ENCODE measurements around the gene PPP1R15B.

Gene PPP1R15B

GRCh38 chr1:204385727-204386126 lies 25.9 kb downstream of the PPP1R15B start:
- Histone ChIP-seq H3K9me3 (ENCODE audit: insufficient read depth, low read length) (no peaks in the 10 kb centered on the region), H3K9ac (ENCODE audit: low read length) (no peak overlapping the region), H3K4me2 (ENCODE audit: low read depth, low read length, poor library complexity, severe bottlenecking) (no peak overlapping the region), H3K9me2 (replicated peaks; ENCODE audit: insufficient read depth, low read length) (no peaks in the 10 kb centered on the region), H4K20me1 (ENCODE audit: low read depth, low read length) (no peaks in the 10 kb centered on the region), H3K27me3 (ENCODE audit: low read length) (no peaks in the 10 kb centered on the region), H3K36me3 (ENCODE audit: low read length) (no peaks in the 10 kb centered on the region), H3K79me2 (ENCODE audit: insufficient read depth, low read length) (no peaks in the 10 kb centered on the region), H3K27ac (ENCODE audit: low read depth, low read length) (no peak overlapping the region), H3K4me3 (ENCODE audit: insufficient read depth, low read length, poor library complexity, severe bottlenecking) (no peak overlapping the region), H3F3A (ENCODE audit: insufficient read depth) (no peaks in the 10 kb centered on the region), H2AFZ (ENCODE audit: low read depth, low read length, severe bottlenecking) (no peak overlapping the region)
- TF ChIP-seq CTCF (IDR thresholded peaks at IDR 0.05; ENCODE audit: insufficient read depth, low read length, poor library complexity, severe bottlenecking): no peak
- no peak for TF ChIP-seq EZH2phosphoT487 (conservative IDR thresholded peaks at IDR 0.05; ENCODE audit: low read length)

- Histone ChIP-seq H3K4me2 (ENCODE audit: low read depth, low read length, poor library complexity, severe bottlenecking) (no peak overlapping the region), H3K9me2 (replicated peaks; ENCODE audit: insufficient read depth, low read length) (no peaks in the 10 kb centered on the region), H3K36me3 (ENCODE audit: low read length) (no peaks in the 10 kb centered on the region), H3F3A (ENCODE audit: insufficient read depth) (no peaks in the 10 kb centered on the region), H3K27me3 (ENCODE audit: low read length) (no peaks in the 10 kb centered on the region), H3K27ac (ENCODE audit: low read depth, low read length) (no peak overlapping the region), H3K79me2 (ENCODE audit: insufficient read depth, low read length) (no peaks in the 10 kb centered on the region), H3K9me3 (ENCODE audit: insufficient read depth, low read length) (no peaks in the 10 kb centered on the region), H3K9ac (ENCODE audit: low read length) (no peak overlapping the region), H3K4me3 (ENCODE audit: insufficient read depth, low read length, poor library complexity, severe bottlenecking) (no peak overlapping the region), H2AFZ (ENCODE audit: low read depth, low read length, severe bottlenecking) (no peak overlapping the region), H4K20me1 (ENCODE audit: low read depth, low read length) (no peaks in the 10 kb centered on the region)
- no peak for TF ChIP-seq CTCF (IDR thresholded peaks at IDR 0.05; ENCODE audit: insufficient read depth, low read length, poor library complexity, severe bottlenecking)
- TF ChIP-seq EZH2phosphoT487 (conservative IDR thresholded peaks at IDR 0.05; ENCODE audit: low read length): no peak
These were observed 26.8 kb downstream of the PPP1R15B start for GRCh38 chr1:204384636-204385352.

GRCh38 chr1:204383163-204383904 lies 28.3 kb downstream of the PPP1R15B start:
- no peak for TF ChIP-seq CTCF (IDR thresholded peaks at IDR 0.05; ENCODE audit: insufficient read depth, low read length, poor library complexity, severe bottlenecking)
- TF ChIP-seq EZH2phosphoT487 (conservative IDR thresholded peaks at IDR 0.05; ENCODE audit: low read length): no peak
- H4K20me1 ChIP-seq (ENCODE audit: low read depth, low read length): no peaks in the 10 kb centered on the region
- H3K36me3 ChIP-seq (ENCODE audit: low read length): no peaks in the 10 kb centered on the region
- no peak overlapping the region for H3K9ac ChIP-seq (ENCODE audit: low read length)
- H3K27ac ChIP-seq (ENCODE audit: low read depth, low read length): no peak overlapping the region
- H3F3A ChIP-seq (ENCODE audit: insufficient read depth): no peaks in the 10 kb centered on the region
- H3K9me2 ChIP-seq (replicated peaks; ENCODE audit: insufficient read depth, low read length): no peaks in the 10 kb centered on the region
- H3K27me3 ChIP-seq (ENCODE audit: low read length): no peaks in the 10 kb centered on the region
- no peak overlapping the region for H3K4me2 ChIP-seq (ENCODE audit: low read depth, low read length, poor library complexity, severe bottlenecking)
- no peaks in the 10 kb centered on the region for H3K9me3 ChIP-seq (ENCODE audit: insufficient read depth, low read length)
- H3K79me2 ChIP-seq (ENCODE audit: insufficient read depth, low read length): no peaks in the 10 kb centered on the region
- H3K4me3 ChIP-seq (ENCODE audit: insufficient read depth, low read length, poor library complexity, severe bottlenecking): no peak overlapping the region
- no peak overlapping the region for H2AFZ ChIP-seq (ENCODE audit: low read depth, low read length, severe bottlenecking)

Data from SU-DHL-6 (cell line).